HG03135 (cell line): ENCODE data around the gene PCNP.
"Not testable (repeated sequence)": the region's sequence is repeated elsewhere in the genome, so short reads cannot be mapped to it uniquely, and the experiment has no call there.

Source experiments
- ATAC-seq: cut with Tn5 transposase; IDR thresholded peaks from one replicate; pipeline ENCODE4 v1.9.1; 2021; ENCODE audit warnings: mild to moderate bottlenecking, moderate library complexity; ENCODE audit not compliant: unreplicated experiment

PCNP gene, protein sequence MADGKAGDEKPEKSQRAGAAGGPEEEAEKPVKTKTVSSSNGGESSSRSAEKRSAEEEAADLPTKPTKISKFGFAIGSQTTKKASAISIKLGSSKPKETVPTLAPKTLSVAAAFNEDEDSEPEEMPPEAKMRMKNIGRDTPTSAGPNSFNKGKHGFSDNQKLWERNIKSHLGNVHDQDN

GRCh38 chr3:101573449-101574387 is at the start of gene PCNP:
PCNP (plus strand) TSS chr3:101574180; CDS start chr3:101574216, 36 bp downstream.
- ATAC-seq, result peak; percentile 86

GRCh38 chr3:101527441-101527840 is 46.5 kb upstream of the PCNP start:
- no peak for ATAC-seq

- ATAC-seq, result no peak
These were observed 46.1 kb upstream of the PCNP start for GRCh38 chr3:101527906-101528305.

GRCh38 chr3:101529816-101530685 is 43.9 kb upstream of the PCNP start:
- ATAC-seq, result no peak

- no peak for ATAC-seq
These were observed 43.3 kb upstream of the PCNP start for GRCh38 chr3:101530686-101531047.

DNA sequence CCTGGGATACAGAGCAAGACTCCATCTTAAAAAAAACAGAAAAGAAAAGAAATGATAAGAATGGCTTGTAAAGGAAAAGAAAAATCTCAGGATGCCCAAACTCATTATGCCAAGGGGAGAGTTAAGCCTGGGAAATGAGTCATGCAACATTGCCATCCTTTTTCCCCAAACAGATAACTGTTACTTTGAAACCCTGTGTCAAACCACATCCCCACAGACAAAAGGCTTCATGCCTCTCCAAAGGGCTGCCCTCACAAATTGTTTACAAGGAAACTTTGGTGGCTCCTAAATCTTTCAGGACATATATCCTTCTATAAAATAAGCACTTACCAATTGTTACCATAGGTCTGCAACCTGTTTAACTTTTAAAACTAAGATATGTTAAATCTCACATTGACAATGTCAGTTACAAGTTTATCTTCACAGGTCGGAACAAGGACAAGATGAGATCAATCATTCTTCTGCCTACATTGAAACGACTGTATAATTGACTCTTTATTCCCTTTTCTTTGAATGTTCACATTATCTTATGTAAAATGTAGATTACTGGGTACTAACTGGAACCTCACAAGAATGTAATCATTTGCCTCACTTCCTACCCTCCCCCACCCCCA is 42.4 kb upstream of the PCNP start:
- no peak for ATAC-seq

GRCh38 chr3:101532783-101533602 is 41.0 kb upstream of the PCNP start:
- ATAC-seq, result no peak

DNA sequence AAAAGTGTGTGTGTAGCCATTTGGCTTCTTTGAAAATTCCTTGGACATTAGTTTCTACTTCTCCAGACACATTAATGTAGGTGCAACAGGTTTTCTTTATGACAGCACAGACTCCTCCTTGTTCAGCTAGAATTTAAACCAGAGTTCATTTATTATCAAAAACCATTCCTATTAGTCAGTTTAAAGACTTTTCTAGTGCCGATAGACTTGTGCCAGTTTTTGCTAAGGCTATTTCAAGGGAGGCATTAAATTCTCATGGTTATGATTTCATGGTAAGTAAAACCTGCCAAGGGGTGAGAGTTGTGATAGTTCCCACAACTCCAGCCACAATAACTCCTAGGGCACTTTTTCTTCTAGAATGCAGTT is 40.4 kb upstream of the PCNP start:
- ATAC-seq, result no peak

GRCh38 chr3:101535221-101535620 is 38.8 kb upstream of the PCNP start:
- no peak for ATAC-seq

- ATAC-seq, result no peak
These were observed 37.7 kb upstream of the PCNP start for GRCh38 chr3:101536266-101536665.

GRCh38 chr3:101536955-101537354 is 37.0 kb upstream of the PCNP start:
- ATAC-seq, result not testable (repeated sequence)

GRCh38 chr3:101542957-101543356 is 31.0 kb upstream of the PCNP start:
- no peak for ATAC-seq

GRCh38 chr3:101544161-101544850 is 29.7 kb upstream of the PCNP start:
- no peak for ATAC-seq

- no peak for ATAC-seq
These were observed 25.4 kb upstream of the PCNP start for GRCh38 chr3:101548527-101549105.

DNA sequence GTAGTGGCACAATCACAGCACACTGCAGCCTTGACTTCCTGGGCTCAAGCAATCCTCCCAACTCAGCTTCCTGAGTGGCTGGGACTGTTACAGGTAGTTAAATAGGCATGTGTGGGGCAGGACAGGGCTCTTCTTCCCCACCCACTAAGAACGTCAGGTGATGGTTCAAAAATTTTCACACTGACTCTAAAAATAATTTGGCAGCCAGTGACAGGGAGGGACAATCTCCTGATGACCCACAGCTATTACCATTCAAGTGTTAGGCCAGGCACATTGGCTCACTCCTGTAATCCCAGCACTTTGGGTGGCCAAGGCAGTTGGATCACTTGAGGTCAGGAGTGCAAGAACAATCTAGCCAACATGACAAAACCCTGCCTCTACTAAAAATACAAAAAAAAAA is 24.5 kb upstream of the PCNP start:
- ATAC-seq, result no peak

DNA sequence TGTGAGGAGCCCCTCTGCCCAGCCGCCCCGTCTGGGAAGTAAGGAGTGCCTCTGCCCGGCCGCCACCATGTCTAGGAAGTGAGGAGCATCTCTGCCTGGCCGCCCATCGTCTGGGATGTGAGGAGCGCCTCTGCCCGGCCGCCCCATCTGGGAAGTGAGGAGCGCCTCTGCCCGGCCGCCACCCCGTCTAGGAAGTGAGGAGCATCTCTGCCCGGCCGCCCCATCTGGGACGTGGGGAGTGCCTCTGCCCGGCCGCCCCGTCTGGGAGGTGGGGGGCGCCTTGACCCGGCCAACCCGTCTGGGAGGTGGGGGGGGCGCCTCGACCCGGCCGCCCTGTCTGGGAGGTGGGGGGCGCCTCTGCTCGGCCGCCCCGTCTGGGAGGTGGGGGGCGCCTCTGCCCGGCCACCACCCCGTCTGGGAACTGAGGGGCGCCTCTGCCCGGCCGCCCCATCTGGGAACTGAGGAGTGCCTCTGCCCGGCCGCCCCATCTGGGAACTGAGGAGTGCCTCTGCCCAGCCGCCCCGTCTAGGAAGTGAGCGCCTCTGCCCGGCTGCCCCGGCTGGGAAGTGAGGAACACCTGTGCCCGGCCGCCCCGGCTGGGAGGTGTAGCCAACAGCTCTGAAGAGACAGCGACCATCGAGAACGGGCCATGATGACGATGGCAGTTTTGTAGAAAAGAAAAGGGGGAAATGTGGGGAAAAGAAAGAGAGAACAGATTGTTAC is 22.5 kb upstream of the PCNP start:
- ATAC-seq, result not testable (repeated sequence)

GRCh38 chr3:101553381-101553780 is 20.6 kb upstream of the PCNP start:
- not testable (repeated sequence) for ATAC-seq

- ATAC-seq, result no peak
These were observed 17.9 kb upstream of the PCNP start for GRCh38 chr3:101556064-101556463.
